Activated CD4-positive, alpha-beta T cell treated with anti-CD3 and anti-CD28 coated beads, Interleukin-2, amount 10 ng/mL, durations not matched to agents 7 days and 5 days (primary cell): ENCODE results near the gene MTMR6. TPM values are rescaled to one million over a fixed set of nuclear protein-coding genes. Genes with fewer than 3 reads are reported as not detected.

Experiments
- CTCF ChIA-PET: fragments of 350-600 bp; sonication (Branson Sonifier 250); formaldehyde crosslinking; loops from one replicate; lab custom pipeline; 2021; ENCODE audit warnings: antibody characterized with exemption; lab: Charles Lee
- POLR2A ChIA-PET: fragments of 350-600 bp; sonication (Branson Sonifier 250); formaldehyde crosslinking; loops from one replicate; lab custom pipeline; 2021; ENCODE audit warnings: antibody characterized with exemption; lab: Charles Lee
- DNase-seq: peaks from one replicate; pipeline ENCODE4 v3.0.0-alpha.2; 2020
- H3K27ac Mint-ChIP-seq: one replicate; pipeline ENCODE4 v1.8.0; 2021; ENCODE audit warnings: mild to moderate bottlenecking, moderate library complexity, mixed read lengths
- H3K27me3 Mint-ChIP-seq: one replicate; pipeline ENCODE4 v1.8.0; 2021; ENCODE audit warnings: mixed read lengths
- H3K36me3 Mint-ChIP-seq: one replicate; pipeline ENCODE4 v1.8.0; 2021; ENCODE audit warnings: low read depth, mixed read lengths
- H3K4me1 Mint-ChIP-seq: one replicate; pipeline ENCODE4 v1.8.0; 2021; ENCODE audit warnings: mixed read lengths
- H3K4me3 Mint-ChIP-seq: one replicate; pipeline ENCODE4 v1.8.0; 2021; ENCODE audit warnings: mild to moderate bottlenecking, moderate library complexity, mixed read lengths
- H3K9me3 Mint-ChIP-seq: one replicate; pipeline ENCODE4 v1.8.0; 2021; ENCODE audit warnings: mixed read lengths
- total RNA-seq, 2 experiments: library from RNA; stranded (reverse); gene quantifications; one replicate each; pipeline ENCODE4 v1.2.3, GENCODE V29; 2021

The MTMR6 gene
- total RNA-seq, 2 experiments from 2014 or later, result 20.9 to 21.1 TPM

DNA sequence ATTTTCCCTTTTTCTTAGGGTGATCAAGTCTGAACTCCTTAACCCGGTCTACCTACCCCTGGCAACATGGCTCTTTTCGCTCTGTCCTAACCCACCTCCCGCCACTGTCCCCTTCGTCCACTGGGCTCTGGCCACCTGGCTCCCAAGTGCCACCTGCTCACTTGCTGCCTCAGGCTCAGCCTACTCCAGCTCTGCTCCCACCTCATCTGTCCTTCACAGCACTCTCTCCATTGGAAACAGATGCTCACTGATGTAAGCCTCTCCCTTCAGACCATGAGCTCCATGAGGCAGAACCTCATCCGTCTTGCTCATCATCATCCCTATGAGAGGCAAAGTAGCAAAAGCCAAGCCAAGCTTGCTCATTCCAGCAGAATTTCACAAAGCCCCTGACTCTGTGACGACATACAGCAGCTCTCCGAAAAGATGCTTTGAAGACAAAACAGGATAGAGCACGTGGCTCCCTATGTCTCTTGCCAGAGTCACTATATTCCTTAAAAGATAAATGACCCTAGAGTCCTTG, 79.9 kb downstream of the MTMR6 start:
- ChIA-PET CTCF (no interaction called here), POLR2A (no interaction called here)
- H3K4me3 Mint-ChIP-seq, result no peak overlapping the region
- DNase-seq, result no peak
- H3K27ac Mint-ChIP-seq, result no peak overlapping the region
- no peaks in the 10 kb centered on the region for H3K9me3 Mint-ChIP-seq
- H3K27me3 Mint-ChIP-seq, result peaks cover 3% of the 10 kb centered on the region
- H3K36me3 Mint-ChIP-seq, result no peaks in the 10 kb centered on the region
- no peaks in the 10 kb centered on the region for H3K4me1 Mint-ChIP-seq

DNA sequence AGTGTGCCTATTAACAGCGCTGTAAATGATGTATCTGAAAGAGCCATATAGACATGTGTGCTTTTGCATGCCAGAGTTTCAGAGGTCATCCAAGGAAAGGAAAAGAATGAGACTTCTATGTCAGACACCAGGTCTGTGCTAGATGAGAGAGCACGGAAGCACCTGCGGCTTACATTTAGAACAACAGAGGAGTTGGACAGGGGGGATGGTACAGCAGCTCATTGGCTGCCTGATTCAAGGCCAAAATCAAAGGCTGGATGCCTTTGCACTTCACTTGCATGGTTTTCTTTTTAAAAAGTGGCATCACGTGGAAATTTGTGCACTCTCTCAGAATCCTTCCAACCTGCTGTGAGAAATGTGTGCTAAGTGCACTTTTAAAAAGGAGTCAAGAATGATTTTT, 82.4 kb downstream of the MTMR6 start:
- Mint-ChIP-seq H3K4me1 (no peaks in the 10 kb centered on the region), H3K27ac (no peak overlapping the region), H3K27me3 (peaks cover 3% of the 10 kb centered on the region), H3K36me3 (no peaks in the 10 kb centered on the region), H3K4me3 (no peak overlapping the region), H3K9me3 (no peaks in the 10 kb centered on the region)
- CTCF ChIA-PET, result no interaction called here
- DNase-seq, result no peak
- POLR2A ChIA-PET, result no interaction called here

DNA sequence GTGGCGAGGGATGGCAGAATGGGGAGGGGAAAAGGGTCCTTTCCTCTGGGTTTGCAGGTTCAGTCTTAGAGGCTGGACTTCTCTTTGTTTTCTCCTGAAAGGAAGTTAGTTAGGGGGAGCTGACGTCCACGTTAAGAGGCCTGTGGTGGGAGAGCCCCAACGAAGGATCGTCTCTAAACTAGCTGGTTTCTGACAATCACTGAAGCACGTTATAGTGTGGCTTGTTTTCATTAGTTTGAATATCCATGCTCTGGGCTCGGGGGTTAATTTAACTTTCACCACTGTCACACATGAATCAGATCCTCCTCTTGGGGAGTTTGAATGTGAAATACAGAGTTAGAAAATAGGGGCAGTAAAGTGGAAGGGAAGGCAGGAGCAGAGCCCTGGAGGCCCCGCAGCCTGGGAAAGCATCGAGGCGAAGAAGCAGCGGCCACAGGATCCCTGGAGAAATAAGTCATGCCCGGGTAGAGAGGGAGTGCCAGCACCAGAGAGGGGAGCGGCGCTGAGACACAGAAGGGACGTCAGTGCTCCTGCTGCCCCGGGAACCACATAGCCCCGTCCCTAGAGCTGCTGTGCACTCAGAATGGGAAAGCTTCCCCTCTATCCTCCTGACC, 84.1 kb downstream of the MTMR6 start:
- ChIA-PET POLR2A (no interaction called here), CTCF (no interaction called here)
- Mint-ChIP-seq H3K36me3 (no peaks in the 10 kb centered on the region), H3K27me3 (peaks cover 3% of the 10 kb centered on the region), H3K9me3 (no peaks in the 10 kb centered on the region), H3K4me3 (no peak overlapping the region), H3K4me1 (no peaks in the 10 kb centered on the region), H3K27ac (no peak overlapping the region)
- no peak for DNase-seq

DNA sequence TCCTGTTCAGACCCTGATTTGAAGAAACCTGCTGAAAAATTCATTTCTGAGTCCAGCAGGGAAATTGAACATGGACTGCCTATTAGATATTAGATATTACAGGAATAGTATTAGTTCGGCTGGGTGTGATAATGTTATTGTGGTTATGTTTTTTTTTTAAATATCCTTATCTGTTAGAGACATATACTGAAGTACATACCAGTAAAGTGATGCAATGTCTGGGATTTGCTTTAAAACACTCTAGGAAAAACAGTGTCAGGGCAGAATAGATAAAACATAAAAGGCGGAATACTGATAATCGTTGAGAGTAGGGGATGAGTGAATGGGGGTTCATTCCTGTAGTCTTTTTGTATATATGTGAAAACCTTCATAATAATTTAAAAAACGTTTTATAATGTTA, 86.5 kb downstream of the MTMR6 start:
- no peak for DNase-seq
- H3K27ac Mint-ChIP-seq, result no peak overlapping the region
- no peaks in the 10 kb centered on the region for H3K36me3 Mint-ChIP-seq
- no peaks in the 10 kb centered on the region for H3K4me1 Mint-ChIP-seq
- H3K9me3 Mint-ChIP-seq, result no peaks in the 10 kb centered on the region
- H3K4me3 Mint-ChIP-seq, result no peak overlapping the region
- H3K27me3 Mint-ChIP-seq, result peaks cover 3% of the 10 kb centered on the region
- ChIA-PET POLR2A (no interaction called here), CTCF (no interaction called here)

DNA sequence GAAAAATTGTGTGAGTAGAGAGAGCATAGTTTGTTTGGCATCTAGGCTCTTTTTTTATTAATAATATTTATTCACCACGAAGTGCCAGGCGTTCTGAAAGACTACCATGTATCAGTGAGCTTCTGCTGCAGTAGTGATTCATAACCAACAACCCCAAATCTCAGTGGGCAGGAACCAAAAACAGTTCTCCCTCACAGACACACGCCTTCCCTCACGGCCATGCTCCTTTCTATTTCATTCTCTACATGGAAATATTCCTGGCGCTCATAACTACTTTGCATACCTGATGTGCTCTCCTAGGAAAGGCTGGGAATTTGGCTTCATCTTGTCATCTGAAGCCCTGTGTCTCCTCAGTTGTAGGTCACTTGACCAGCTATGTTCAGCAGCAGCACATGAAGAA, 88.6 kb downstream of the MTMR6 start:
- Mint-ChIP-seq H3K27me3 (peaks cover 6% of the 10 kb centered on the region), H3K9me3 (no peaks in the 10 kb centered on the region), H3K4me1 (no peaks in the 10 kb centered on the region), H3K27ac (no peak overlapping the region), H3K4me3 (no peak overlapping the region), H3K36me3 (no peaks in the 10 kb centered on the region)
- DNase-seq, result no peak
- POLR2A ChIA-PET, result interaction anchor here (0.6 kb wide), 1 partner anchor 247 kb away, joined by 3 read pairs; no protein-coding TSS in a partner anchor
- CTCF ChIA-PET, result no interaction called here

DNA sequence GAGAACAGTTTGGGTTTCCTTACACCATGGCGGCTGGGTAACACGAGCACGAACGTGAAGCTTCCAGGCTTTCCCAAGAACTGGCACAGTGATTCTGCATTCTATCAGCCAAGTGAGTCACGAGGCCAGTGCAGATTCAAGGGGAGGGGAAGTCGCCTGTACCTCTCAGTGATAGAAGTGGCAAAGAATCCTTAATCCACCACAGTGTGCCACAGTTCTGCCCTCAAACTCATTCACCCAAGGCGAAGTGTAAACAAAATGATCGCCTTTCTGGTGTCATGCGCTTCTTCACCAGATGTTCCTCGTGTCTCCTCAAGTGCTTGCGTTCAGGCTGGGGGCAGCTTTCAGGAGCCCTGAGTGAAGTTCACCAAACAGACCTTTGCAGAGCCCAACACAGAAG, 90.3 kb downstream of the MTMR6 start:
- Mint-ChIP-seq H3K36me3 (no peaks in the 10 kb centered on the region), H3K4me3 (no peak overlapping the region), H3K4me1 (no peaks in the 10 kb centered on the region), H3K27ac (no peak overlapping the region), H3K27me3 (peaks cover 18% of the 10 kb centered on the region), H3K9me3 (no peaks in the 10 kb centered on the region)
- CTCF ChIA-PET, result no interaction called here
- POLR2A ChIA-PET, result no interaction called here
- no peak for DNase-seq

Other genes with a start within 250 kb of the MTMR6 start
- gene PABPC3, start 191.4 kb downstream of the MTMR6 start, total RNA-seq, result under 1 TPM; 0.40 to 0.58 TPM
- not detected for gene AMER2, start 115.2 kb downstream of the MTMR6 start, total RNA-seq
- 10 to 100 TPM; 75.0 to 76.0 TPM for gene NUP58, start 14.1 kb upstream of the MTMR6 start, total RNA-seq
- gene ATP8A2, start 84.5 kb upstream of the MTMR6 start, total RNA-seq, result under 1 TPM; 0.22 to 0.42 TPM